Daoy (cell line): ENCODE measurements around the gene GLCCI1. TPM values are rescaled to one million over a fixed set of nuclear protein-coding genes. Genes with fewer than 3 reads are reported as not detected.
"Not testable (repeated sequence)": the region's sequence is repeated elsewhere in the genome, so short reads cannot be mapped to it uniquely, and the experiment has no call there.

Source experiments
- DNase-seq: peaks from one replicate; pipeline ENCODE4 v3.0.0-alpha.2; 2015; ENCODE audit warnings: low read depth
- total RNA-seq: library from RNA; depleted of rRNA; stranded (reverse); fragments of >200 nt; shearing (Covaris generic); gene quantifications from 2 replicates; pipeline ENCODE4 v1.2.3, GENCODE V29; 2014

GLCCI1 gene
- total RNA-seq, 1 experiment from 2014 or later, result 6.0 TPM

DNA sequence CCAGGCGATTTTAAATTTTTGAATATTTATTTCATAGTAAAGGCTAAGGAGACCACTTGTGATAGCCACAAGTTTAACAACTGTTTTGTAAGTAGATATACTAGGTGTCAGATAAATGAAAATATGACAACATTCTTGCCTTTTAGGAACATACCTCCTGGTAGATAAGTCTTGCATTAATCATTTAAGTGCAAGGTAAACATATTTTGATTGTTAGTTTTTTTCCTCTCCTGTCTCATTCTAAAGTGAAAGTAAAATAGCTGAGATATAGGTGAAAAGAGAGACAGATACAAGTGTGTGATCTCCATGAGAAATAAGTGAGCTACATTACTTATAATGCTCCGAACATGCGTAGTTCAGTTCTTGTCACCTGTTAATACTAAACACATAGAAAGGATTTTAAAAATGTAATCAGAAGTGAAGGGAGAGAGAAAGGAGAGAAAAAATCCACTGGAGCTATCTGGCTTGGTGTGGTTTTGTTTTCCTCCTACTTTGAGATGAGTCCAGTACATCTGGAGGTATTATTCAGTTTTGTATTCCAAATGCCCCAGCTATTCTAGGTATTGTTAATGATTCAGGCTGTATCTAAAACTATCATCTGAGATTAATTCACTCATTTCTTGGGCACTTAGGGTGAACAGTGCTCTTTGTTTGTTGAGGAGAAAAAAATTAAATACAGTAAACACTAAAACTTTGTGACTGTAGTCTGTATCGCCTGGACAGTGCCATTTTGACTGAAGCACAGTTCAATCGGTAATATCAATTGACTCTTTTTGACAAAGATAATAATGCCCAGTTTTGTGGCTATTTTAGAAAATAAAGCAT lies 21.2 kb downstream of the GLCCI1 start:
- no peak for DNase-seq

DNA sequence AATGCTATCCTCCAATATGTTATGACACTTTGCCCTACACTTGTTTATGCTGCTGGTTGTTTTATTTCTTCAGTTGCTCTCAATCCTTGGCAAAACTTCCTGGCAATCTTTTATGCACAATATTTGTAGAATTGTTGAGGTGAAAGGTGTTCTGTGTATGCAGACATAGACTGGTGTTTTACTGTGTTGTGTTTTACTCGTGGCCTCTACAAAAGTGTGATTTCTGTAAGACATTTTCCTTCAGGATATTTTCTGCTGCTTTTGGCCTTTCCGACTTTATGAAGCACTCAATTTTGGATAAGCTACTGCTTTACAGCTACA lies 21.8 kb downstream of the GLCCI1 start:
- no peak for DNase-seq

DNA sequence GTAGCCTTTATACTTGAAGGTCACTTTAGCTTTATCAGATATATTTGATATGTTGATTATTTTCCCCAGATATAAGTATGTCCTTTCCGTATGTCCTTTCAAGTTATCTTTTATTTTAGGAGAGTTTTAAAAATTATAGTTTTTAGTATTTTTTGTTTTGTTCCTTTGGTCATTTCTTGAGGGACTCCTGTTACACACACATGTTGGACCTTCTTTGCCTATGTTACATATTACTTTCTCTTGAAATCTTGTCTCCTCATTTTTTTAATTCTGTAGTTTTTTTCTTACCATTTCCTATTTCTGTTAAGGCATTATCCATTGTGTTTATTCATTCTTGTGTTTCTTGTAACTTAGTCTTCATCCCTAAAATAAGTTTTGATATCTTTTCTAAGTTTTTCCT lies 23.9 kb downstream of the GLCCI1 start:
- DNase-seq, result no peak

DNA sequence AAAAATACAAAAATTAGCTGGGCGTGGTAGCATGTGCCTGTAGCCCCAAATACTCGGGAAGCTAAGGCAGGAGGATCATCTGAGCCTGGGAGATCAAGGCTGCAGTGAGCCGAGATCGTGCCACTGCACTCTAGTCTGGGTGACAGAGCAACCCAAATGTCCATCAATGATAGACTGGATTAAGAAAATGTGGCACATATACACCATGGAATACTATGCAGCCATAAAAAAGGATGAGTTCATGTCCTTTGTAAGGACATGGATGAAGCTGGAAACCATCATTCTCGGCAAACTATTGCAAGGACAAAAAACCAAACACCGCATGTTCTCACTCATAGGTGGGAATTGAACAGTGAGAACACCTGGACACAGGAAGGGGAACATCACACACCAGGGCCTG lies 26.8 kb downstream of the GLCCI1 start:
- DNase-seq, result not testable (repeated sequence)

DNA sequence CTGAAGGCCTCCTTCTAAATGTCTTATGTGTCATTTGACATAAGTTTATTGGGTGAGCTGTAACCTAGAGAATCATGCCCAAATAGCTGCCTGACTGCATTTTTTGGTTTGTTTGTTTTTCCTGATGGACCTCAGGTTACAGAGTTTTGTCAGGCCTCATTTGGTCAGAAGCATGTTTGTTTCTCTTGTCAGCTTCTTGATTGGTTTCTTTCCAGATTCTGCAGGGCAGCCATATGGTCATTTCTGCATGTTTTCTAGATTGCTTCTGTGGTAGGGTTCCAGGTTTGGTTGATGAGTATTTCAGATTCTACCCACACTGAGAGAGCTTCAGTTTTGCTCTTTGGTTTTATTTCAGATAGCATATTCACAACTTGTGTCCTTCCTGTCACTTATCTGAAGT lies 28.0 kb downstream of the GLCCI1 start:
- DNase-seq, result no peak

DNA sequence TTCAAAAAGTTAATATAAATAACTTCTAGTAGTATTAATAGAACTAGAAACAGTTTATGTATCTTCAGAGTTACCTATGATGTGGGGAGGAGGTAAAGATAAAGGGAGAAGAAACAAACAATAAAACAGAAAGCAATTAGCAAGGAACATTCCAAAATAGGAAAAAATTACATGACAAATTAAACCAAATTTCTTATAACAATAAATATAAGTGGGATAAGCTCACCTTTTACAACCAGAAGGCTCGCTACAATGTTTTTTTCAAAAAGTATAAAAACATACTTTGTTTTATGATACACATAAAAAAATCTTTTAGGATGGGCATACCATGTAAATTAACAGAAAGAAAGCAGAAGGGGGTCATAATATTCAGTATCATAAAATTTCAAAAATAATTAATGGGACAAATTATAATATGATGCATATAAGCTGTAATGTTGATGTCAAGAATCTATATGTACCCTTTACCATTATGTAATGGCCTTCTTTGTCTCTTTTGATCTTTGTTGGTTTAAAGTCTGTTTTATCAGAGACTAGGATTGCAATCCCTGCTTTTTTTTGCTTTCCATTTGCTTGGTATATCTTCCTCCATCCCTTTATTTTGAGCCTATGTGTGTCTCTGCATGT lies 31.8 kb downstream of the GLCCI1 start:
- DNase-seq, result no peak

DNA sequence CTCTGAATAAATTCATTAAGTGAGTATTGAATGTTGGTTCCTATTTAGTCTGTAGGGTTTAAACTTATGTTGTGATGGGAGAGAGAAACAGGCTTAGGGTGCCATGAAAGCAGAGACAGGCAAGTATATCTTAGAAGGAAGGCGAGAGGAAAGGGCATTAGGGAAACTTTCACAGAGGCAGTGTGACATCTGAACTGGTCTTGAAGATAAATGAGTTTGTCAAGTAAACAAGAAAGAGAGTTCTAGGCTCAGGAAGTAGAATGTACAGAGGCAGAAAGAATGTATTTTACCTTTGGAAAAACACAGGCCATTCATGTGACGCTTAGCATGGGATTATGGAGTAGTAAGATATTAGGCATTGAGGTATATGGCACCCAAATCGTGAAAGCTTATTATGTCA lies 34.5 kb downstream of the GLCCI1 start:
- no peak for DNase-seq

DNA sequence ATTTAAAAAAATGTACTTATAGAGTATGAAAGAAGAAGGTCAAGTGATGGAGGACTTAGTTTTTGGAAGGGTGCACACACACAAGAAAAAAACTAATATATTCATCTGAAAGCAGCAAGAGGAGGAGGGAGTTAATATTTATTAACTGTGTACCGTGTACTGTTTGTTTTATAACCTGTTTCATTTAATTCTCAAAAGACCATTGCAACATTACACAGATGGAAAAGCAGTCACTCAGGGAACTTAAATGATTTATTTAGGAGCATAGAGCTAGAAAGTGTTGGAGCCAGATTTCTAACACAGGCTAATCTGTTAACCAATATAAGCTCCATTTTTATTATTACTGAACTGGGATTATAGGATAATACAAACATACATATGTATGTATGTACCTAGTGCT lies 36.7 kb downstream of the GLCCI1 start:
- DNase-seq, result no peak

DNA sequence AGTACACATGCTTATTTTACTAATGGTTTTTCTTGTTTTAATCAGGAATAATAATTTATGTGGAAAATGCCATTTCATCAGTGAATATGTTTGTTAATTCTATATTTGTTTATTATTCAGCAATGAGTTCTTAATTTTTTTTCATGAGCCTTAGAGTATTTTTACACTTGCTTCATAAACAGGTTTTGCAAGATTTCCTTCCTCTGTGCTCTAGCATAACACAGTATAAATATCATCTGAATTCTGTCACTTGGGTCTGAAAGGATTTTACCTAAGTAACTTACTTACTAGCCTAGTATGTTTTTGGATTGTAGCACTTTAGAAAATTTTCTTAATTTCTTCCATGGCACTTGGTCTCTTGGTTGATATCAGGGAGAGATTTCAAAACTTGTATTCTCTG lies 45.8 kb downstream of the GLCCI1 start:
- no peak for DNase-seq

DNA sequence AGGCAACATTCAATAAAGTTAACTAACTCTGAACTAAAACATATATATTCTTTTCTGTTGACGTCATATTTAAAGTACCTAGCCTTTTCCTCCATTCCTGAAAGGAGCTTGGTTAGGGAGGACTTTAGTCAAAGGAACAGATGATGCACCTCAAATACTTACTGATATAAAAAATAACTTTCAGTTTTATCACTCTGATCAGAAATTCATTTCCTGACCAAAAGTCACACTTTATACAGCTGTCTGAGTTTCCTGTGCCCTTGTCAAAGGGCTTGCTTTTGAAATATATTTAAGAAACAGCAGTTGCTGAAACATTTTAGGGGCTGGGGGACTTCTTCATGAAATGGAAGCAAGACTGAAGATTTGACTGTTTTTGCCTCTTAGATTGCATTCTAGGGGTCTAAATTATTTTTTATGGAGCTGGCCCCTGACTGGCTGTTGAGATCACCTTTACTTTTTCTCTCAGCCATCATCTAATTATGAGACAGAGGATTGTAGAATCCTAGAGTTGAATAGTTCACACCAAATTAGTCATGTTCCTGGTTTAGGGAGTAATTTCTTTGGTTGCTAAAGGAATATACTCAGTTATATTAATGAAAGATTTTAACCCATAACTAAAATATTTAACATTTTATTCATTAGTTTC lies 46.6 kb downstream of the GLCCI1 start:
- DNase-seq, result no peak

DNA sequence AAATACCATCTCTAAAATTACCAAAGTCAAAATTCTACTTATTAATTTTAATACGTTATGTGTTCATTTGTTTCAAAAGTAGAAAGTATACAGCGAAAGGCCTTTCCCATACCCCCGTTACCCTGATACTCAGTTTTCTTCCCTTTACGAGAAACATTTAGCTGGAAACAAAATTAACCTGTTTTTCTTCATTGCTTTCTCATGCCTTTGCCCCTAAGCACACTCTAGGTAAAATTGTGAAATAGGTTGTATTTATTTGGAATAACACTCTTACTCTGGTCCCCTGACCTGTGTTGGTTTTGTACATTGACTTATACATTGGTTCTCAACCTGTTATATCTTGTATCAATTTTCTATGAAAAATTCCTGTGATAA lies 47.1 kb downstream of the GLCCI1 start:
- DNase-seq, result no peak

DNA sequence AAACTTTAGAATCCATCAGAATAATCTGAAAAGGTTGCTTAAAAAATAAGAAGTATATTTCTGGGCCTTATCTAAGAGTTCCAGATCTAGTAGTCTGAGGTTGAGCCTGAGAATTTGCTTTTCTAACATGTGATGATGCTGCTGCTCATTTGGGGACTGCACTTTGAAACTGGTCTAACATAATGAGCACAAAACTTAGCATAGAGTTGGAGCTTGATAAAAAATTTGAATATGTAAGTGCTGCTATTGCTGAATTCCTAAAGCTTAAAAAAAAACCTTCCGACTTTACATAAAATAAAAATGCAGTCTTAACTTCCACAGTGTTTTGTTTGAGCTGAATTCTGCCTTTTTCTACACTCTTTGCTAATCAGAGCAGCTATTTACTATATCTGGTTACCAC lies 48.8 kb downstream of the GLCCI1 start:
- DNase-seq, result no peak

DNA sequence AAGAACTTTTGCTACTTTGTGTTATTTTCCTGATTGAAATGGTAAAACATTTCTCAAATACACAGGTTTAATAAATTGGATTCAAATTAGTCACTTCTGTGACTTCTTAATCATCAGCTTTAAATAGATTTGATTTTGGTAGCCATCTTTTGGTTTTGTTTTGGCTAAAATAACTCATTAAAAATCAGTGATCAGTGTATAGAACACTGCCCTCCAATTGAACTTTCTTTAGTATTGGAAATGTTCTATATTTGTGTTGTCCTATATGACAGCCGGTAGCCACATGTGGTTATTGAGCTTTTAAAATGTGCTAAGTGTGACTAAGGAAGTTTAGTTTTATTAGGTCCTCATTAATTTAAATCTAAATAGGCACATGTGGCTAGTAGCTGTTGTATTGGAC lies 50.4 kb downstream of the GLCCI1 start:
- DNase-seq, result no peak

DNA sequence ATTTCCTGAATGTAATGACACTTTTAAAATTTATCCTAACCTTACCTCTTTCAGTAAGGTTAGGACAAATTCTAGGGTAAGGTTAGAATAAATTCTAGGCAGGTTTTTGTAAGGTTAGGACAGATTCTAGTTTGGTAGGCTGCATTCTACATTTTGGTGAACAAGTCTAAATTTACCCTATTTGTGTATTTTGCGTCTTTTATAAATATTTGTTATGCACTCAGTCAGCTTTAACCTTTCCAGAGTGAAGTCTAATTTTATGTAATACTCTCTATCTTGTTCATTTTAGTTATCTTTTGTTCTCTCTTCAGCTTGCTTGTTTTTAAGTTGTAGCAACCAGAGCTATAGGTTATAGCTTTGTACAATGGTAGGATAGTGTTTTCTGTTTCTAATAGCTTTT lies 54.0 kb downstream of the GLCCI1 start:
- no peak for DNase-seq

DNA sequence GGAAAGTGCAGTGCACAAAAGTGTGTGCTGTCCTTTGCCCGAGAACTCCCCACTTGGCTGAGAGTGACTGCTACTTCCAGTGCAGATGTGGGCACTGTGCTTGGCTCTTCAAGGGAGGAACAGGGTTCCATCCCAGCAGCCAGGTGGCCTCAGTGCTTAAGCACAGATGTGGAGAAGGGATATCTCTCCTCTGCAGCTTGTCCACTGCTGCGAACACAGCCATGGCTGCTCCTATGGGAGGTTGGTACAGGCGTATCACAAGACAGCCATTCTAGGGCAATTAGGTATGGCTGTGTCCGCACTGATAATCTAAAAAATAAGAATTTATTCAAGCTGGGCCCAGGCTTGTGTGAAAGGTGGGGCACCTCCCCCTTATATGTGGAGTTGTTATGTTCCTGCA lies 66.6 kb downstream of the GLCCI1 start:
- DNase-seq, result no peak

DNA sequence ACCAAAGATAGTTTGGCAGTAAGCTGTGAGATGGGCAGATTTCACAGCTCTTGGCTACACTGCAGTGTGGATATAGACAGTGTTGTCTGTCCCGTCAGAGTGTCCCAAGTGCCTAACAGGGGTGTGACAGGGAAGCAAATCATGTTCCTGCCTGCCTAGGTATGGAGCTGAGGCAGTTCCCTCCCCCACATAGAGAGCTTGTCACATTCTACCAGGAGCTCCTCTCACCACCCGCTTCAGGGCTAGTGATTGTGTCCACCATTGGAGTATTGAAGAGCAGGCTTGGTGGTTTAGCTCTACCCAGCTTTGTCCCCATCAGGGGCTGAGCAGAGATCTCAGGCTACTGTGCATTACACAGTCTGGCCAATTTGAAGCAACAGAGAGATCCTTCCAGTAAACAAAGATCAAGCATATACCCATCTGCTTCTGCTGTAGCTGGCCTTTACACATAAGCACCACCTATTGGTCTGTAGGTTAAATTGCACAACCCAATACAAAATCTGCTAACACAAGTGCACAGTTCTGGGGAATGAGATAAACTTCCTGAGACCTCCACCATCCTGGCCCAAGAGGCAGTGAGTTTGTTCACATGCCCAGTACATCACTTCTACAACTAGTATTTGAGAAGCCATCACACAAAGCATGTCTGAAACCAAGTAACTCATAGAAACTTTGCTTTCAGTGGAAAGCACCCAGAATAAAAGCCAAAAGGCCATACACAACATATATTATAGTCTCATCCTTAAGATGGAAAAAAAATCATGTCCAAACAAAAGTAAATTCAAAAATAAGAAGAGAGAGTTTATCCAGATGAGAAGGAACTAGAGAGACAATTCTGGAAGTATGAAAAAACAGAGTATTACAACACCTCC lies 67.3 kb downstream of the GLCCI1 start:
- peak; percentile 4 for DNase-seq

DNA sequence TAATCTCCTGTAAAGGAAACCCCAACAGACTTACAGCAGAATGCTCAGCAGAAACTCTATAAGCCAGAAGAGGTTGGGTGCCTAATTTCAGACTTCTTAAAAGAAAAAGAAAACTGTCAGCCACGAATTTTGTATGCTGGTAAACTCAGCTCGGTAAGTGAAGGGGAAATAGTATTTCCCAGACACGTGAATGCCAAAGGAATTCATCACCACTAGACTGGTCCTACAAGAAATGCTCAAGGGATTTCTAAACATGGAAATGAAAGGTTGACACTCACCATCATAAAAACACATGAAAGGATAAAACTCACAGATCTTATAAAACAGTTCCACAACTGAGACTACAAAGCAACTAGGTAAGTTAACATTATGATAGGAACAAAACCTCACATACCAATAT lies 68.6 kb downstream of the GLCCI1 start:
- DNase-seq, result no peak

DNA sequence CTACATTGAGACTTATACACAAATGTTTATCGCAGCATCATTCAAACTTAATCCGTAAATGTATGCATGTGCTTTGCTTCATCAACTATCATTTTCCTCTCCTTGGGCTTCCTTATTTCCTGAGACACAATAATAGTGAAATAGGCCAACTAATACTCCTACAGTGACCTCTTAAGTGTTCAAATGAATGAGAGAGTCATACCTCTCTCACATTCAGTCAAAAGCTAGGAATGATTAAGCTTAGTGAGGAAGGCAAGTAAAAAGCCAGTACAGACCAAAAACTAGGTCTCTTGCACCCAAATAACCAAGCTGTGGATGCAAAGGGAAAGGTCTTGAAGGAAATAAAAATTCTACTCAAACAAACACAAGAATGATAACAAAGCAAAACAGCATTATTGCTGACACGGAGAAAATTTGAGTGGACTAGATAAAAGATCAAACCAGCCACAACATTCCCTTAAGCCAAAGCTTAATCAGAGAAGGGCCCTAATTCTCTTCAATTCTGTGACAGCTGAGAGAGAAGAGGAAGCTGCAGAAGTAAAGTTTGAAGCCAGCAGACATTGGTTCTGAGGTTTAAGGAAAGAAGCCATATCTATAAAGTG lies 72.3 kb downstream of the GLCCI1 start:
- no peak for DNase-seq

DNA sequence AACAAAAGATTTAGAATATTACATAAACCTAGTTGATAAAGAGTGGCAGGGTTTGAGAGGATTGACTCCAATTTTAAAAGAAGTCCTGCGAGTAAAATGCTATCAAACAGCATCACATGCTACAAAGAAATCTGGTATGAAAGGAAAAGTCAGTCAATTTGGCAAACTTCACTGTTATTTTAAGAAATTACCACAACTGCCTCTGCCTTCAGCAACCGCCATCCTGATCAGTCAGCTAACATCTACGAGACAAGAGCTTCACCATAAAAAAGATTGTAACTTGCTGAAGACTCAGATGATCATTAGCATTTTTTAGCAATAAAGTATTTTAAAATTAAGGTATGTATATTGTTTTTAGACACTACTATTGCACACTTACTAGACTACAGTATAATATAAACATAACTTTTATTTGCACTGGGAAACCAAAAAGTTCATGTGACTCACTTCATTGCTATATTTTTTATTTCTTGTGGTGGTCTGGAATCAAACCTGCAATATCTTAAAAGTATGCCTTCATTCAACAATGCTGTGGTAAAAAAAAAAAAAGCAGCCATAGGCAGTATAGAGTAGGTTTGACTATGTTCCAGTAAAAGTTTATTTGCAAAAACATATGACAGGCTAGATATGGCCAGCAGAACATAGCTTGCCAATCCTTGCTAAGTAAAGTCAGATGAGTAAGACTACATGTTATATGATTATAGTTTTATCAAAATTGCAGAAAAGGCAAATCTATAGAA lies 74.4 kb downstream of the GLCCI1 start:
- DNase-seq, result no peak

DNA sequence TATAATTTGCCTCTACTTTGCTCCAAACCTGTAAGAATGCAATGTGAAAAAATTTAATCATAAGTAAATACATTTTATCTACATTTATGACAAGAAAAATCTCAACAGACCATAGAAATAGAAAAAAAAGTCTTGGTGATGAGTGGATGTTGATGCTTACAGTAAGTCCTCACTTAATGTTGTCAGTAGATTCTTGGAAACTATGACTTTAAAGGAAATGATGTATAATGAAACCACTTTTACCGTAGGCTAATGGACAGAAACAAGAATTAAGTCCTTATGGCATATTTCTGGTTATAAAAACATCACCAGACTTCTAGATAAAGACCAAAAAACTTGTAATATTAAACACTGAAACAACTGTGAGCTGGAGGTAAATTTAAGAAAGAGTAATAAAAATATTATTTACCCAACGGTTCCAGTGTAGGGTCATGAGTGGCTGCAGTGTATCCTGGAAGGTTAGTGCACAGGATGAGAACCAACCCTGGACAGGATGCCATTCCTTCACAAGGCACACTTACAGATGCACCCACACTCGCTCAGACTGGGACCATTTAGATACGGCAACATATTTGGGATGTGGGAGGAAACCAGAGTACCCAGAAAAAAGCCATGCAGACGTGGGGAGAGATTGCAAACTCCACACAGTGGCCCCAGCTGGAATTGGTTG lies 76.3 kb downstream of the GLCCI1 start:
- DNase-seq, result no peak

DNA sequence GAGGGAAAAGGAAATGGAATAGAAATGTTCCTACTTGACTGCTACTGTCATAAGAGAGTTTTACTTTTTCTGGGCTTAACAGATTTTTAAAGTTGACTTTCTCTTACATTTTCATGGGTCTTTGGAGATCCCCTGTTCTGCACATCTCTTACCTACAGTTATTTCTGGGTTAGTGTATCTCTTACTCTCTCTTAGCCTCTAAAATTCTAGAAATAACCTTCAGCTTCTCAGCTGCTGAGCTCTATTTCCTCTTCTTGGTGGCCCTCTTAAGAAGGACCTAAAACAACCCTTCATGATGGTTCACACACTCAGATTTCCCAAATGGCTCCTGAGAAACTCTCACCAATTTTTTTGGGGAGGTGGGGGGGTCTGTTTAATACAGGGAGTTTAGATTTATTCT lies 79.5 kb downstream of the GLCCI1 start:
- not testable (repeated sequence) for DNase-seq
